HG03135 (cell line): Measurements from ENCODE around the gene MACROH2A2.
"Not testable (repeated sequence)": the region's sequence is repeated elsewhere in the genome, so short reads cannot be mapped to it uniquely, and the experiment has no call there.

ENCODE experiments used
- ATAC-seq: cut with Tn5 transposase; IDR thresholded peaks from one replicate; pipeline ENCODE4 v1.9.1; 2021; ENCODE audit warnings: mild to moderate bottlenecking, moderate library complexity; ENCODE audit not compliant: unreplicated experiment

Gene MACROH2A2

DNA sequence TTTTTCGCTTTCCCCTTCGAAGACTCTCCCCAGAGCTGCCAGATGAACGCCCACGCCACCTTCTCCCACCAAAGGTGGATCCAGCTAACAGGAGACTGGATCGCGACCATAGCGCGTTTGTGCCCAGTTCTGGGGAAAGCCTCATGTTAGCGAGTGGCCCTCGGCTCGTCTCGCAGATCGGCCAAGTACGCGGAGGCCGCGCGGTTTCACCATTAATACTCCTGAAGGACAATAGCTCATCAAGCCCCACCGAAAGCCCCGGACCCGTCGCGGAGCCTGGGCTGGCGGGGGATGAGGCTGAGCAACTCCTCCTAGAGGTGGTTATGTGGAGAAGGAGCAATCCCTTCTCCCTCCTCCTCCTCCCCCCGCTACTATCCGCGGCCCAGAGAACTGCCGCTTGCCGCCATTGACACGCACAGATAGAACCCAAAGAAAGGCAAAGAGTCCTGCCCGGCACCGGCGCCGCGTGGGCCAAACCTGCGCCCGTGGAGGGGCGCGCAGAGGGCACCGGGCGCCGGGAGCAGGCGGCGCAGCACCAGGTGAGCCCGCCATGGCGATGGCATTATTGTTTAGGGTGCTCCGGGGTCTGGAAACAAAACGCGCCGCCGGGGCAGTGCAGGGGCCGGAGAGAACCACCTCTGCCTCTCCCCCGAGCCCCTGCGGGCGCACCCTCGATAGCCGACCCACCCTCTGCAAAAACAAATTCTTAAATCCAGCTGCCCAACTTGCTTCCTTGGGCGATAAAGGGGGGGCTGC, at the start of gene MACROH2A2:
Gene MACROH2A2 (plus strand): TSS at position 385 of the 756 bp plus-strand sequence. CDS start 22,813 bp downstream, outside the sequence.
- no peak for ATAC-seq

DNA sequence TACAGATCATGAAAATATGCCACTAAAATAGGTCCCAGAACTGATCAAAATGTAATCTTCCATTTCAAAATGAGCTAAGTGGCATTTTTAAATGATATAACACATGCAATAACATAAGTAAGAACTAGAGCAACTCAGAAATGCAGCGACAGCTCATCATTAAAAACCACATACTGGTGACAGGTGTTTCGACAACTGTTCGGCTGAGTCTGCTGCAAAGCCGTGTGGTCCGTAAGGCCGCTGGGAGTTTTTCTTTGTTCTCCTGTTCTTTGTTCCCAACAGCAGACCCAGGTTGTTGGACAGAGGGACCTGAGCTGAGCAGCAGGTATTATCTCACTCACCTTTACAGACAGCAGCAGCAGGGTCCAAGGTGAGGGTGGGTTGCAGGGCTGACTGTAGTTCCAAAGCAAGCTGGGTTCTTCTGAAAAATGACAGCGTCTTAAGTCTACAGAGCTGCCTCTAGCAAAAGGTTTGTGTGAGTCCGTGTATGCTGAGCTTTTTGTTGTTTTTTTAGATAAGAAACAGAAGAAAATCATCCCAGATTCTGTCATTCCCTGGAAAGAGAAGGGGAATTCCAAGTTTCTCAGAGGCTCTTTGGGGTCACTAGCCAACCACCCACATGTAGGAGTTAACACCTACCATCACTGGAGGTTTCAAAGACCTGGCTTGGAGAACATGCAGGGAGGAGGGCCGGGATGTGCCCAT, 45.4 kb upstream of the MACROH2A2 start:
- no peak for ATAC-seq

DNA sequence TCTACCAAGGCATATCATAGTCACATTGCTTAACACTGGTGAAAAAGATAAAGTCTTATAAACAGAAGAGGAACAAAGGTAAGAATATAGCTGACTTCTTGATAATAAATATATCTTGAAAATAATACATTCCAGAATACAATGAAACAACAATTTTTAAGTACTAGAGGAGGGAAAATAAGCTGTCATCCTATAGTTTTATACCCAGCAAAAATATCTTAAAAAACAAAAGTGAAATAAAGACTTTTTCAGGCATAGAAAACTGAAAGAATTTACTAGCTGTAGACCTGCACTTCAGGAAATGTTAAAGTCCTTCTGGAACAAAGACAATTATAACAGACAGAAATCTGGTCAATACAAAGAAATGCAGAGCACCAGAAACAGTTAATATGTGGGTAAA, 21.4 kb upstream of the MACROH2A2 start:
- no peak for ATAC-seq

DNA sequence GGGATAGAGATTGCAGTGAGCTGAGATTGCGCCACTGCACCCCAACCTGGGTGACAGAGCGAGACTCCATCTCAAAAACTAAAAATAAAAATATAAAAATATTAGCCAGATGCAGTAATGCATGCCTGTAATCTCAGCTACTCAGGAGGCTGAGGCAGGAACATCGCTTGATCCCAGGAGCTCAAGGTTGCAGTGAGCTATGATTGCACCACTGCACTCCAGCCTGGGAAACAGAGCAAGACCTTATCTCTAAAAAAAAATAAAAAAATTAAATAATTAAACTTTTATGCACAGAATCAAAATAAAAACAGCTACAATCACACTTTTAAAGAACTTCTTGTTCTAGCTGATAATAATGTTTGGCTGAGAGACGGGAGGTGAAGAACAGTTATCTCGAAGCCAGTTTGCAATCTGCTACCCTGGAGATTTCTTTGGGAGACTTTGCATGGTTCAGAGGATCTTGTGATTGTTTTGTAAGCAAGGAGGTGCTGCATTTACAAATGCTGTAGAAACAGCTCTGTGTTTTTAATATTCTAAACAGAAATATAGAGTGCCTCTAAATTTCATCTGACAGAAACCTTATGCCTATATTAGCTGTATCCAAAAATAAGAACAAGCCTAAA, 19.9 kb upstream of the MACROH2A2 start:
- no peak for ATAC-seq

DNA sequence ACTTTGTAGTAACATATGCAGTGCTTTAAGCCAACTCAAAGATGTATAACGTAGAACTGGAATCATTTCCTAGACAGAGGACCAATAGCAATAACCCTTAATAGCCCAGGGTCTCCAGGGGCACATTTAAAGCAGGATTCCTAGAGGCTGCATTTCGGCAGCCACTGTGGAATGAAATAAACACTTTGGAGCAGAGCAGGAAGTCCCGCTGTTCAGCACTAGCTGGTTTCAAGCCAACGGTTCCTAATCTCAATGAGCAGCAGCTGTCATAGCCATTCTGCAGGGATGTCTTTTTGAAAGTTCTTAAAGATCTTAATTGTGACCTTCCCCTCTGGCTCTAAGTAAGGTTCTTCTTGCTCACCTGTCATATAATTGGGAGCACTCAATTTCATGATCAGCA, 18.4 kb upstream of the MACROH2A2 start:
- ATAC-seq: no peak

DNA sequence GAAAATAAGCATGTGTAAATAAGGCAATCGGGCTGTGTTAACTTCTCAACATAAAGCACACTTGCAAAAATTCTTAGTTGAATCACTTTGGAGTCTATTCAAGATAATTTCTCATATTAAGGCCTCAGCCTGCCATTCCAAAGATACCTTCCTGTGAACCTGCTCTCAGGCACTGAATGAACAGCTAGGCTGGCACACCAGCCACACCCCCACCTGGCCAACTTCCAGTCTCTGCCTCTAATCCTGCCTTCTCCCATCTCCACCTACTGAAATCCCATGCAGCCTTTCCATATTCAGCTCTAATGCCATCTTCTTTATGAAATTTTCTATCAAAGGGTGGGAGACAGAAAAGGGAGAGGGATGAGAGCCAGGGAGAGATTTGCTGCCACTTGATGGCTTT, 17.1 kb upstream of the MACROH2A2 start:
- ATAC-seq: no peak

DNA sequence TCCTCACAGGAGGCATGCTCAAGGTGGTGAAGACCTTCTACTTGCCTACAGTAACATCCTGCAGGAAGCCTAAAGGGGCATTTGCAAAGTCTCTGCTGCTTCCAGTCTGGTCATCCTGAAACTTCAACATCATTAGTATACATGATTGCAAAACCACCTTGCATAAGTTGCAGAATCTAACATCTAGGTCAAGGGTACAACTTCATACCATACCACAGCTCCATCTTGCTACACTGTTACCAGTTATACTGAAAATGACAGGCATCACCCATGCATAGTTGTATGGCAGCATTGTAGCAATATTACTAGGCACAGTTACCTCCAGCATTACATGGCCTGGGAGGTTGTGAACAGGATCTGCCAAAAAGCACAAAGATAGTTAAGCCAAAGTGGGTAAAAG, 13.7 kb upstream of the MACROH2A2 start:
- no peak for ATAC-seq

DNA sequence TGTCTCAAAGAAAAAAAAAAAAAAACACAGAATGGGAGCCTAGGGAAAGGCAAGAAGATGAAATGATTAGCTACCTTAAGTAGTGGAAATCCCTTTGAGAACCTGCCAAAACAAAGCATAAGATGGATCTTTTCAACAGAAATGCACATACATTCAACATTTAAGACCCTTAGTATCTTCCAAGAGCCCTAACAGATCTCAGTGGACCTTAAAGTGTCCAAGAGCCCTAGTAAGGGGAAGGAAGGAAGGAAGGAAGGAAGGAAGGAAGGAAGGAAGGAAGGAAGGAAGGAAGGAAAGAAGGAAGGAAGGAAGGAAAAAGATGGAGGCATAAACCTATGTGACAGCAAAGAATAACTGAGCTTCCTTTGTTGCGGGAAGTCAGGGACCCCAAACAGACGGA, 11.6 kb upstream of the MACROH2A2 start:
- ATAC-seq: no peak

DNA sequence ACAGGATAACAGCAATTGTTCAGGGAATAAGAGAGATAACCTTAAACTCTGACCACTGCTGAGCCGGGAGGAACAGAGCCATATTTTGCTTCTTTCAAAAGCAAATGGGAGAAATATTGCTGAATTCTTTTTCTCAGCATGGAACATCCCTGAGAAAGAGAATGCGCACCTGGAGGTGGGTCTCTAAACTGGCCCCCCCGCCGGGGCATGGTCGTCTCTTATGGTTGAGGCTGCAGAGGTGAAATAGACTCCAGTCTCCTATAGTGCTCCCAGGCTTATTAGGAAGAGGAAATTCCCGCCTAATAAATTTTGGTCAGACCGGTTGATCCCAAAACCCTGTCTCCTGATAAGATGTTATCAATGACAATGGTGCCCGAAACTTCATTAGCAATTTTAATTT, 10.9 kb upstream of the MACROH2A2 start:
- ATAC-seq: not testable (repeated sequence)

DNA sequence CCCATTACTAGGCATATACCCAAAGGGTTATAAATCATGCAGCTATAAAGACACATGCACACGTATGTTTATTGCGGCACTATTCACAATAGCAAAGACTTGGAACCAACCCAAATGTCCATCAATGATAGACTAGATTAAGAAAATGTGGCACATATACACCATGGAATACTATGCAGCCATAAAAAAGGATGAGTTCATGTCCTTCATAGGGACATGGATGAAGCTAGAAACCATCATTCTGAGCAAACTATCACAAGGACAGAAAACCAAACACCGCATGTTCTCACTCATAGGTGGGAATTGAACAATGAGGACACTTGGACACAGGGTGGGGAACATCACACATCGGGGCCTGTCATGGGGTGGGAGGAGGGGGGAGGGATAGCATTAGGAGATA, 5.6 kb upstream of the MACROH2A2 start:
- not testable (repeated sequence) for ATAC-seq

DNA sequence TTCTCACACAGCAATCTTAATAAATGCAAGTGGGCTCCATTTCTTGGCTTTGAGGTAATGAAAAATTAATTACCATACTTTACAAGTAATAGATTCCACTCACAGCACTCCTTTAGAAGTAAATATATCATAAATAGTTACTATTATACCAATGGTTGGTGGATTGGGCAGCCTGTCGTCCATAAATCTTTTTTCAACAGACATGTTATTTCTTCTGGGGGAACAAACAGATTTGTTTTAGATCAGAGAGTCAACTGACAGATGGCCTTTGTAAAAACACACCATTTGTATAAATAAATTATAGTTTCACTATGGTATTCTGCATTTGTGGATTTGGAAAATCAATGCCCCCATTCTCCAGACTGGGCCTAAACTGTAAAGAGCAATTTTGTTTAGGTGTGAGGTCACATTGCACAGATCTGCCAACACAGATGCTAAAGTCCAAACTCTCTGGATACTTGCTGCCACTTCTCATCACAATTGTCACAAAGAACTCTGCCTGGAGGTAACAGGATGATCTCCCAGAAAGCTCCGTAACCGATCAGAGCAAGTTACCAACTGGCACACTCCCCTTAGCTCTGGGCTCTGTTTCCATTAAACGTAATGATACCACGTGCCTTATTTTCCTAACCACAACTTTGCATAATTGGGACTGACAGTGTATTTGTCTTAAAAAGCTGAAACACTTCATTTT, 4.5 kb upstream of the MACROH2A2 start:
- ATAC-seq: no peak

DNA sequence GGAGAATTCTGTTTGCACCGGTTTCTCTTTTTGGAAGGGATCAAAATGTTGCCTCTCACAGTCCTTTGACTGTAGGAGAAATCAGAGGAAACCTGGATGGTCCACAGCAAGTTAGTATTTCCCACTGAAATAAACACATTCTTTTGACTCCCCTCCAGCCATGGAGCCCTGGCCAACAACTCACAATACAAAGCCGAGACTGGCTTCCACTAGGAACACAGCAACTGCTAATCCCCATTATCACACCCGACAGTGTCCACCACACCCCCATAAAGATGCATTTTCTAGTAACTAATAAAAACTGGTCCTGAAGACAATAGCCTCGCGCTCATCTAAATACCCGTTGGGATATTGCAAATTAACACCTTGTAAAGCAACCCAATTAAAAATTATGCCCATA, 798 bp upstream of the MACROH2A2 start:
- ATAC-seq: no peak

DNA sequence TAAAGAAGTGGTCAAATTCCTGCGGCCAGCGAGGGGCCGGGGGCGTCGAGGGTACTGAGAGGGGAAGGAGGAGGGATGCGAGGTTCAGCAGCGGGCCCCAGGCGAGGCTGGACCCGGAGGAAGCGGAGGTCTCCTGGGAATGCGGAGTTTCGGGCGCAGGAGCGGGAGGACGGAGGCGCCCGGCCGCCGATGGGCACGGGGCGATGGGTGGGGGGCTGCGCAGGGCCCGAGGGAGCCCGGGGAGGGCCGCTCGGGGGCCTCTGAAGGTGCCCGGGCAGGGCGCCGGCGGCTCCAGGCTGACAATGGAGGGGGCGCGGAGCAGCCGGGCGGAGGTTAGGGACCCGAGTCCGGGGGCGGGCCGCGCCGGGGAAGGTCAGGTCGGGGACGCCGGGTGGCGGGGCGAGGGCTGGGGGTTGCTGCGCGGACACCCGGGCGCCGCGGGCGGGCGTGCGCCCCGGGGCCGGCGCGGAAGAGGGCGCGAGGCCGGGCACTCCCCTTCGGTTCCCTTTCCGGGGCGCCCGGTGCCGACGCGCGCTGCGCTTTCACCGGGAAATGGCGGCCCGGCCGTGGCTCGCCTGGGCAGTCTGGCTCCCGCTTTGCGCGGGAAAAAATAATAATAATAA, 683 bp downstream of the MACROH2A2 start:
- ATAC-seq: no peak

DNA sequence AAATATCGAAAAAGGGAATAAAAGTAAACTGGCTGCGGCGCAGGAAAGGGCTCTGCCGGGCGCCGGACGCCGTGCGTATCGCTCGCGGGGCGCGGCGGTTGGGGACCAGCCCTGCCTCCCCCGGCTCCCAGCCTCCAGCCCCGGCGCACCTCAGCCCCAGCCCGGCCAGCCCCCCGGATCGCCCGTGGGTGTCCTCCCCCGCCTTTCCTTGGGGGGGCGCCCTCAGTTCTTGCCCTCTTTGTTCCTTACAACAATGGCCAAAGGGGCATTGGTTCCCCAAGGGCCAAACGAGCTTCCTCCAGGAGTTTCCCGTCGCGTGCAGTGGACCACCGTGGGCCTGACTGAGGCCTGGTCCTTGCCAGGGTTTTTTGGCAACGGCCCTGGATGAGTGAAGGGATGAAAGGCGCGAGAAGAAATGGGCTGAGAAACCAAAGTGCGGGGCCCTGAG, 1.2 kb downstream of the MACROH2A2 start:
- no peak for ATAC-seq

DNA sequence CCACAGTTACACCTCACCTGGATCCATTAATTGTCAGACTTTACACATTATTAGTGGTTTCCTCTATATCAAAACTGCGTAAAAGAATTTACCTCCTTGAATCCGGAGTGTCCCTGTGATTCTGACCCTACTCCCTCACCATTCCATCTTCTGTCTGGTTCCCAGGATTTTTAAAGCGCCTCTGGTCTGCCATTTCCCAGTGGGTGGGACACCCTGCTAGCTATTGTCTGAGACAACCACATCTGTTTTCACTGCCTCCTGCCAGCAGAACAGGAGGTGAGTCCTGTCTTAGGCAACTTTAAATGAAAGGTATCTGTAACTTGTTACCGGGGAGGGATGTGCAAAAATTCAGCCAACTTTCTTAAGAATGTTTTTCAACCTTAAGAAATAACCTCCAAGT, 2.3 kb downstream of the MACROH2A2 start:
- ATAC-seq: no peak

DNA sequence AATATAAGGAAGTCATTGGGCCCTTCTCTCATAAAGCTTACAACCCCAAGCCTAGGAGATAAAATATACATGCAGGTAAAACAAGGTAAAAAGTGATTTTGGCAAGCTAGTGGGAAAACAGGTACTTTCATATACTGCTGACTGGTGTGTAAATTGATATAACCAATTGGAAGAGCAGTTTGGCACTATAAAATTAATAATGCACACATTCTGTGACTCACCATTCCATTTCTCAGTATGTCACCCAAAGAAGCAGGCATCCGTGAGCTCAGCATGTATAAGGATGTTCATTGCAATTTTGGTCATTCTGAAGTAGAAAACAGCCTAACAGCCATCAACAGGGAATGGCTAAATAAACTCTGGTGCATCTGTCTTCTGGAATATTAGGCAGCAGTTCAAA, 2.9 kb downstream of the MACROH2A2 start:
- no peak for ATAC-seq

DNA sequence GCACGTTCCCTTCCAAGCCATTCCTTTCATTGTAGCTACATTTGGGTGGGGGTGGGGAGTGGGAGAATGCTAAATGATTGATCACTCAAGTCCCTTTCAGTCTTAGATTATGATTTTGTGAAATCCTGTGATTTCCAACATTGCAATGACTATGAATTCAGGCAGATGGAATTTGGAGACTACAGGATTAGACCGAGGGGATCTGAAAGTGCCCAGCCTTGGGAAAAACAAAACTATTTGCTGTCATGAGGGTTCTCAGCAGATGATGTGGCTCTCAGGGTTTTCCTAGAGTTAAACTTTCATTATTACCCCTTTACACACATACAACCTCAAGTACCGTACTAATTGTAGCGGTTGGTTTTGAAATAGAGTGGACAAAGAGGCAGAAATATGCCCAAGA, 4.7 kb downstream of the MACROH2A2 start:
- no peak for ATAC-seq

DNA sequence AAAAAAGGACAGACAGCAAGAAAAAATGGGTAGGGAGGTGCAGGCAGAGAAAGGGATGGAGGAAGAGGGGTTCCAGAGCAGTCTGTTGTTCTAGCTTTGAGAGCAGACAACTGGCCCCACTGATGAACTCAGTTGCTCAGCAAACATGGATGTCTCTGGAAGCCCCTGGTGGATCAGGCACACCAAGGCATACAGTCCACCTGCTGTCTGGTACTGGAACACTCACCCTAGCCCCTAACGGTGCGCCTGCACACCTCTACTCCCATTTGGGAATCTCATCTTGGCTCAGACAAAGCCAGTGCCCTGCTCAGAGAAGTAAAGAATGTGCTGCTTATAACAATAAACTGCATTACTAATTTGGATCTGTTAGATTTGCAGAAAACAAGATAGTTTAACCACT, 7.7 kb downstream of the MACROH2A2 start:
- ATAC-seq: no peak

DNA sequence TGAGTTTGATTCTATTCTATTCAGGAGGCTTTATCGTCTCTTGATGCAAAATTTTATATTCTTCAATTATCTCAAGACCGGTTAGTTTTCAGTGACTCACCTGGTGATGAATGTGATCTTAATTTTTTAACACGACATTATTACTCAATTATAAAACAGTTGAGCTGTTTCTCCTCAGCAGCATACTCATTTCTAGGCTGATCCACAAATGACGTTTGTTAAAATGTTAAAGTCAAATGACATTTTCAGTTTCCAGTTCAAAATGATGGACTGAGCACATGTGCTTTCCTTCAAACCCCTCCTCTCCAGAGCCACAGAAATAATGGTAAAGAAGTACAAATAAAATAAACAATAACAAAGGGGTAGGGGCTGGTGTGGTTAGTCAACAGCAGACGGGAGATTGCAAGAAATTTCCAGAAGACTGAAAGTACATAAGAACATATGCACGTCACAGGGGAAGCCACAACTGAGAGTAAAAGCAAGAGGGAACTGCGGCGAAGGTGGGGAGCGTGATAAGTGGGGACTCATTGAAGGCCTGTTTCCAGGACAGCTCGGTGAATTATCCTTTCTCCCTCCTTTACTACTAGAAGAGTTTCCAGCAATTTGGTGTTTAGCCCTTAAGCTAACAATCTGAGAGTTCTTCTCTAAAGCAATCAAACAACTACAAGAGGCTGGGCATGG, 10.9 kb downstream of the MACROH2A2 start:
- no peak for ATAC-seq

DNA sequence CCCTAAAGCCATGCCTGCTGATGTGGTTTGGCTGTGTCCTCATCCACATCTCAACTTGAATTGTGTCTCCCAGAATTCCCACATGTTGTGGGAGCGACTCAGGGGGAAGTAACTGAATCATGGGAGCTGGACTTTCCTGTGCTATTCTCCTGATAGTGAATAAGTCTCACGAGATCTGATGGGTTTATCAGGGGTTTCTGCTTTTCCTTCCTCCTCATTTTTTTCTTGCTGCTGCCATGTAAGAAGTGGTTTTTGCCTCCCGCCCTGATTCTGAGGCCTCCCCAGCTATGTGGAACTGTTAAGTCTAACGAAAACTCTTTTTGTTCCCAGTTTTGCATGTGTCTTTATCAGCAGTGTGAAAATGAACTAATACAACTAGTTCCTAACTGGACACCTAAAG, 11.8 kb downstream of the MACROH2A2 start:
- ATAC-seq: no peak
